Tibial nerve (tissue), 4 donors: ENCODE data around the gene SORBS1. TPM values are rescaled to one million over a fixed set of nuclear protein-coding genes. Genes with fewer than 3 reads are reported as not detected.

ENCODE experiments used
- DNase-seq, 2 donors: peaks; one replicate each; pipeline ENCODE4 v3.0.0-alpha.2; 2019; ENCODE audit warnings: low spot score in 2 of 2
- H3K27ac ChIP-seq, 4 donors: fragments of 200-600 bp; sonication (generic) in 3 of 4; one replicate each; pipeline ENCODE4 v1.5.1; 2017 to 2019; ENCODE audit warnings: mild to moderate bottlenecking in 1 of 4
- H3K27me3 ChIP-seq, 2 donors: fragments of 200-600 bp; sonication (generic) in 1 of 2; one replicate each; pipeline versions ENCODE4 v1.5.1 to v1.6.0; 2017 to 2019
- H3K36me3 ChIP-seq, 3 donors: fragments of 200-600 bp; sonication (generic); one replicate each; pipeline ENCODE4 v1.5.1; 2018 to 2019
- H3K4me1 ChIP-seq, 4 donors: fragments of 200-600 bp; sonication (generic) in 3 of 4; one replicate each; pipeline ENCODE4 v1.5.1; 2017 to 2019
- H3K4me3 ChIP-seq, 4 donors: fragments of 200-600 bp; sonication (generic) in 3 of 4; one replicate each; pipeline ENCODE4 v1.5.1; 2017 to 2019; ENCODE audit warnings: mild to moderate bottlenecking in 1 of 4, moderate library complexity in 1 of 4
- H3K9me3 ChIP-seq, 4 donors: fragments of 200-600 bp; sonication (generic) in 3 of 4; one replicate each; pipeline ENCODE4 v1.5.1; 2017 to 2019
- EP300 ChIP-seq, 2 donors: sonication (generic); formaldehyde crosslinking; IDR thresholded peaks; one replicate each; pipeline ENCODE4 v1.6.1; 2017; ENCODE audit warnings: antibody characterized with exemption in 2 of 2, mild to moderate bottlenecking in 1 of 2
- POLR2A ChIP-seq, 2 donors: fragments of 450-650 bp; IDR thresholded peaks; one replicate each; pipeline ENCODE4 v1.6.1; 2017; ENCODE audit warnings: antibody characterized with exemption in 2 of 2, mild to moderate bottlenecking in 2 of 2, moderate library complexity in 2 of 2
- WGBS, 2 donors: methylation state at CpG; one replicate each; pipeline ENCODE4 v1.1.5; 2018; 5-methylcytosine and 5-hydroxymethylcytosine counted together
- total RNA-seq, 4 donors: library from RNA; depleted of rRNA; stranded (reverse); fragments of >200 nt; gene quantifications; one replicate each; pipeline ENCODE4 v1.1.0, GENCODE V29; 2016
- TF ChIP-seq, protein P1 (sequence below), 5 experiments: fragments of 200-600 bp in 3 of 5; fragments of 450-650 bp in 2 of 5; sonication (generic) in 3 of 5; IDR thresholded peaks; one replicate each; pipeline ENCODE4 v1.5.1; 2016 to 2019; ENCODE audit warnings: antibody characterized with exemption in 5 of 5, mild to moderate bottlenecking in 3 of 5, moderate library complexity in 2 of 5

Gene SORBS1
- total RNA-seq, 4 donors from 2014 or later = 427 to 623 (median 567) TPM

- WGBS, 2 donors = 71 to 74% methylated on average over 8 of the region's 8 CpGs
Observed at GRCh38 chr10:95556994-95557767, 4.0 kb downstream of the SORBS1 start.

GRCh38 chr10:95553674-95554073 is 7.5 kb downstream of the SORBS1 start:
- H3K27me3 ChIP-seq = no peaks in the 10 kb centered on the region
- no peaks in the 10 kb centered on the region for H3K36me3 ChIP-seq
- H3K4me1 ChIP-seq = peaks cover 0 to 16% (median 3%) of the 10 kb centered on the region in 4 donors
- WGBS, 2 donors = 95 to 96% methylated on average over 4 of the region's 4 CpGs
- no peak overlapping the region for H3K27ac ChIP-seq
- H3K4me3 ChIP-seq = no peak overlapping the region
- TF ChIP-seq, protein P1, sequence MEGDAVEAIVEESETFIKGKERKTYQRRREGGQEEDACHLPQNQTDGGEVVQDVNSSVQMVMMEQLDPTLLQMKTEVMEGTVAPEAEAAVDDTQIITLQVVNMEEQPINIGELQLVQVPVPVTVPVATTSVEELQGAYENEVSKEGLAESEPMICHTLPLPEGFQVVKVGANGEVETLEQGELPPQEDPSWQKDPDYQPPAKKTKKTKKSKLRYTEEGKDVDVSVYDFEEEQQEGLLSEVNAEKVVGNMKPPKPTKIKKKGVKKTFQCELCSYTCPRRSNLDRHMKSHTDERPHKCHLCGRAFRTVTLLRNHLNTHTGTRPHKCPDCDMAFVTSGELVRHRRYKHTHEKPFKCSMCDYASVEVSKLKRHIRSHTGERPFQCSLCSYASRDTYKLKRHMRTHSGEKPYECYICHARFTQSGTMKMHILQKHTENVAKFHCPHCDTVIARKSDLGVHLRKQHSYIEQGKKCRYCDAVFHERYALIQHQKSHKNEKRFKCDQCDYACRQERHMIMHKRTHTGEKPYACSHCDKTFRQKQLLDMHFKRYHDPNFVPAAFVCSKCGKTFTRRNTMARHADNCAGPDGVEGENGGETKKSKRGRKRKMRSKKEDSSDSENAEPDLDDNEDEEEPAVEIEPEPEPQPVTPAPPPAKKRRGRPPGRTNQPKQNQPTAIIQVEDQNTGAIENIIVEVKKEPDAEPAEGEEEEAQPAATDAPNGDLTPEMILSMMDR (IDR thresholded peaks at IDR 0.05) = no peak
- TF ChIP-seq EP300 (IDR thresholded peaks at IDR 0.05) = no peak
- no peak for TF ChIP-seq POLR2A (IDR thresholded peaks at IDR 0.05)
- peaks cover 0 to 11% (median 0%) of the 10 kb centered on the region in 4 donors for H3K9me3 ChIP-seq
- no peak for DNase-seq

More at GRCh38 chr10:95556994-95557767, 4.0 kb downstream of the SORBS1 start:
- TF ChIP-seq POLR2A (IDR thresholded peaks at IDR 0.05) (no peak), EP300 (IDR thresholded peaks at IDR 0.05) (no peak)
- TF ChIP-seq, protein P1 (IDR thresholded peaks at IDR 0.05) = no peak
- Histone ChIP-seq H3K27ac (peak overlapping the region in 2 of 4 donors; percentile 86 to 93), H3K36me3 (no peaks in the 10 kb centered on the region), H3K4me1 (peaks cover 0 to 29% (median 2%) of the 10 kb centered on the region in 4 donors), H3K9me3 (peaks cover 0 to 11% (median 0%) of the 10 kb centered on the region in 4 donors), H3K4me3 (peak overlapping the region in 1 of 4 donors; percentile 83), H3K27me3 (no peaks in the 10 kb centered on the region)
- DNase-seq = no peak

DNA sequence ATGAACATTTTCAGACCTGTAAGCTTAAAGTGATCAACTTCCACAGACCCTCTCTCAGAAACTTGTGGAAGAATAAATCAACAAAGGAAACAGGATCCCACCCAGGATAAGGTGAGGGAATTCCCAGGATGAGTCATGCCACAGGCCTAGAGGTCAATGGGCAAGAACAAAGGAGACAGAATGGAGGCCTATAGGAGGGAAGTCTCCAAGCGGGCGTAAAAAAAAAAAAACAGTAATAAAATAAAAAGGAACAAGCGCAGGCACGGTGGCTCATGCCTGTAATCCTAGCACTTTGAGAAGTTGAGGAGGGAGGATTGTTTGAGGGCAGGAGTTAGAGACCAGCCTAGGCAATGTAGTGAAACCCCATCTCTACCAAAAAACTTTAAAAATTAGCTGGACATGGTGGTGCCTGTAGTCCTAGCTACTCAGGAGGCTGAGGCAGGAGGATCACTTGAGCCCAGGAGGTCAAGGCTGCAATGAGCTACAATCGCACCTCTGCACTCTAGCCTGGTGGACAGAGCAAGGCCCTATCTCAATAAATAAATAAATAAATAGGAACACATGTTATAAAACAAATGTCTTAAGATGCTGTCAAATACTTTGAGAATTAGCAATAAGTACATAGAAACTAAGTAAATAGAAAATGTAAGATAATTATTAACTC is 8.4 kb downstream of the SORBS1 start:
- DNase-seq = no peak
- TF ChIP-seq EP300 (IDR thresholded peaks at IDR 0.05) (no peak), POLR2A (IDR thresholded peaks at IDR 0.05) (no peak)
- TF ChIP-seq, protein P1 (IDR thresholded peaks at IDR 0.05) = no peak
- Histone ChIP-seq H3K4me3 (no peak overlapping the region), H3K27ac (no peak overlapping the region), H3K27me3 (no peaks in the 10 kb centered on the region), H3K9me3 (peaks cover 0 to 11% (median 0%) of the 10 kb centered on the region in 4 donors), H3K36me3 (no peaks in the 10 kb centered on the region), H3K4me1 (peaks cover 0 to 14% (median 3%) of the 10 kb centered on the region in 4 donors)
- 82 to 84% methylated on average over 5 of the region's 5 CpGs for WGBS, 2 donors

DNA sequence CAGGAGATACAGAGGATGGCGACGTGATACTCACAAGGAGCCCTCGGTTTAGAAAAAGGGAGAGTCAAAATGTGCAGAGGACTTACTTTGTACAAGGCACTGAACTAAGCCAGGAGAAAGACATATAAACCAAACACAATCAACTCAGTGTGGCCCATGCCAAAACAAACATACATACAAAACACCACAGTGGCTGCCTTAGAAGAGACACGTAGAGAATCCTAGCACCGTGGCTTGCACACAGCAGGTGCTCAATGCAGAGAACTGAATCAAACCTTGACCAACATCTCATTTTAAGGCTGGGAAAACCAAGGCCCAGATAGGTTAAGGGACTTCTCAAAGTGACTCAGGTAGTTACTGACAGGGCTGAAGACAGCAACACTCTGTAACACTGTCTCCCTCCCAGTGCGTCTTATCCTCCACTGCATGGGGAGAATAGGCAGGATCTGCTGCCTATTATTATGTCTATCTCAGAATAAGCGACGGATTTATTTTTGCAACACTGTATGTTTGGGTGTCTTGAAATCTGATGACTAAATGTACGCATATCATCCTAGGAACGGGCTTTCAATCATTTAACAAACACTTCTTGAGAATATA is 11.0 kb downstream of the SORBS1 start:
- Histone ChIP-seq H3K4me3 (no peak overlapping the region), H3K27me3 (no peaks in the 10 kb centered on the region), H3K4me1 (peaks cover 0 to 13% (median 3%) of the 10 kb centered on the region in 4 donors), H3K27ac (no peak overlapping the region), H3K36me3 (no peaks in the 10 kb centered on the region), H3K9me3 (peaks cover 0 to 11% (median 0%) of the 10 kb centered on the region in 4 donors)
- no peak for TF ChIP-seq POLR2A (IDR thresholded peaks at IDR 0.05)
- TF ChIP-seq, protein P1 (IDR thresholded peaks at IDR 0.05) = no peak
- TF ChIP-seq EP300 (IDR thresholded peaks at IDR 0.05) = no peak
- 59 to 65% methylated on average over 10 of the region's 10 CpGs for WGBS, 2 donors
- DNase-seq = no peak
